ENCODE measurements around the gene CBARP. TPM values are rescaled to one million over a fixed set of nuclear protein-coding genes. Genes with fewer than 3 reads are reported as not detected.

CBARP gene
- total RNA-seq, 4 donors from 2014 or later, result 8.1 to 16.7 (median 13.6) TPM

GRCh38 chr19:1280636-1281568 is 43.1 kb upstream of the CBARP start:
- DNase-seq (ENCODE audit: low spot score in 2 of 2), result no peak
- TF ChIP-seq POLR2A (IDR thresholded peaks at IDR 0.05) (no peak), CTCF (IDR thresholded peaks at IDR 0.05) (no peak)
- intact Hi-C loops (cut with DNase I; ENCODE audit: low total_unique reads), result loop anchor here (10.0 kb wide), 1 partner anchor 74 kb away; a partner anchor contains a TSS
- no peak overlapping the region for H3K4me3 ChIP-seq (ENCODE audit: low read depth, poor library complexity, severe bottlenecking)
- 78 to 81% methylated on average over 36 to 44 of the region's 53 CpGs for WGBS, 2 donors

DNA sequence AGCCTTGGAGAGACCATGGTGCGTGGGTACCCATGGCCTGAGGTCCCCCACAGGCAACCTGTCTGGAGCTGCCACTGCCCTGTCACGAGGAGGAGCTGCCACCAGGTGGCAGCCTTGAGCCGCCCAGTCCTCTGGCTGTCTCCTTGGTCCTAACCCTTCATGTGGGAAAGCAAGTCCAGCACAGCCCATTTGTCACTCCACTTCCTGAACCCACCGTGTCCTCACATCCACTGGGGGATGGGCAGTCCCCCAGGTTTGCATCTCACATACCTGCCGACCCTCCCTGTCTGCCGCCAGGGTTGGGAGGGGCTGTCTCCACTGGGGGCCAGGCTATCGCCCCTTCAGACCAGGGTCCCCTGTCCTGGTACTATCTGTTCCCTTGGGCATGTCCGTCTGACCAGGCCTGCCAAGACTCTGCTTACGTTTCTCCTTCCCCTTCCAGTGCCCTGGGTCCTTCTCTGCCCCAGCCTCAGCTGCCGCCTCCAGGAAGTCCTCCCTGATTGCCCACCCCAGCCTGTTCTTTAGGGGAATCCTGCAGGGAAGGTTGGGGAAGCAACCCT is 42.1 kb upstream of the CBARP start:
- WGBS, 2 donors, result 20 to 48% methylated on average over 4 to 7 of the region's 10 CpGs
- H3K4me3 ChIP-seq (ENCODE audit: low read depth, poor library complexity, severe bottlenecking), result no peak overlapping the region
- peak; percentile 71 to 95 for DNase-seq (ENCODE audit: low spot score in 2 of 2)
- intact Hi-C loops (cut with DNase I; ENCODE audit: low total_unique reads), result loop anchor here (5.0 to 10.0 kb wide), 2 partner anchors 75 to 167 kb away; a partner anchor contains a TSS
- TF ChIP-seq POLR2A (IDR thresholded peaks at IDR 0.05) (no peak), CTCF (IDR thresholded peaks at IDR 0.05) (peak in 1 of 3 donors; percentile 73)

DNA sequence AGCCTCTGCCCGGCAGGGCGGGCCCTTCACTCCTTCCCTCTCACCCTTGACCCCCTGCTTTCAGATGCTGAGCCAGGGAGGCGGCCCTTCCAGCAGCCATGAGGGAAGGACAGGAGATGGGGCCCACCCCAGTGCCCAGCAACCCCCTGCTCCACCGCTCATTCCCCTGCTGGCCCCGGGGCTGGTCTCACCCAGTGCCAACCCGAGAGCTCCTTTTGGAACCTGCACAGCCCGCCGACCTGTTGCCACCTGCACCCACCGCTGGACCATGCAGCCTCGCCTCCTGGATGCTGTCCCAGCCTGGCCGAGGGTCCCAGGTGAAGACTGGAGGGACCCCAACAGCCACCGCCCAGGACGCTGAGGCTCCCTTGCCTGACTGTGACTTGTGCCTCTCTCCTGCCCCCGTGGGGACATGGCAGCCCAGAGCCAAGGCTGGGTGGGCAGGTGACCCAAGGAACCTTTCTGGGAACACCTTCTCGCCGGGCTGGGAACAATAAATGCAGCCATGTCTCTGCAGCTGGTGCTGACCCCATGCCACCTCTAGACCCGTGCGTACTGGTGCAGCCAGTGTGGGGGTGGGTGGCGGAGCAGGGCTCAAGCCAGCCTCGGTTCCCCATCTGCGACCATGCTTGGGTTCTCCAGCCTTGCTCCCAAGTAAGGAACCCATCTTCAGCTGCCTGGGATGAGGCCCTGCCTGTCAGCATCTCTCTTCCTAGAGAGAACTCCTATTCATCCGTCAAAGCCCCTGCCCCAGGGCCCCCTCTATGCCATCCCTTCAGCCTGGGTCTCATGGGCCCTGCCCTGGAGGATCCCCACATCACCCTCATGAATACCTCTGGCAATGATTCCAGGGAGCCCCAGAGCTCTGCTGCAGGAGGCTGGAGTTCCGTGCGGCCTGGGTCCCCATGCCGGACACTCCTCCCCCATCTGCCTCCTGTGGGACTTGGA is 41.2 kb upstream of the CBARP start:
- no peak for TF ChIP-seq CTCF (IDR thresholded peaks at IDR 0.05)
- no peak for TF ChIP-seq POLR2A (IDR thresholded peaks at IDR 0.05)
- no peak overlapping the region for H3K4me3 ChIP-seq (ENCODE audit: low read depth, poor library complexity, severe bottlenecking)
- intact Hi-C loops (cut with DNase I; ENCODE audit: low total_unique reads), result loop anchor here (5.0 kb wide), 1 partner anchor 168 kb away; no protein-coding TSS in a partner anchor
- no peak for DNase-seq (ENCODE audit: low spot score in 2 of 2)
- WGBS, 2 donors, result 84 to 87% methylated on average over 23 to 24 of the region's 25 CpGs

DNA sequence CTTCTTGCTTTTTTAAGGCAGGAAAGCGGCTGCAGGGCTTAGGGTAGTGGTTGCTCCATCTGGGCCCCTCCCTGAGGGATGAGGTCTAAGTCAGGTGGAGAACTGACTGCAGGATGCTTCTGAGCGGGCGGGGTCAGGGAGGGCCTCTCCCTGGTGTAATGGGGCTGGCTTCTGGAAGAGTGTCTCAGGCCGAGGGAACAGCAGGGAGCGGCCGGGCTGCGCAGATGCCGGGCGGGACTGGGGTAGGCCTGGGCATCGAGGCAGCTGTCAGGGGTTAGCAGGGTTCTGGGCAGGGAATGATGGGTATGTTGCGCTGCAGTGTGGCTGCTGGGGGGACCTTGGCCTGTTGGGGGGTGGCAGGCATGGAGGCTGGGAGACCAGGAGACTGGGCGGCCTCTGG is 40.3 kb upstream of the CBARP start:
- H3K4me3 ChIP-seq (ENCODE audit: low read depth, poor library complexity, severe bottlenecking), result no peak overlapping the region
- no peak for DNase-seq (ENCODE audit: low spot score in 2 of 2)
- intact Hi-C loops (cut with DNase I; ENCODE audit: low total_unique reads), result loop anchor here (5.0 kb wide), 1 partner anchor 169 kb away; no protein-coding TSS in a partner anchor
- 75 to 81% methylated on average over 12 of the region's 12 CpGs for WGBS, 2 donors
- TF ChIP-seq POLR2A (IDR thresholded peaks at IDR 0.05), result no peak
- no peak for TF ChIP-seq CTCF (IDR thresholded peaks at IDR 0.05)

DNA sequence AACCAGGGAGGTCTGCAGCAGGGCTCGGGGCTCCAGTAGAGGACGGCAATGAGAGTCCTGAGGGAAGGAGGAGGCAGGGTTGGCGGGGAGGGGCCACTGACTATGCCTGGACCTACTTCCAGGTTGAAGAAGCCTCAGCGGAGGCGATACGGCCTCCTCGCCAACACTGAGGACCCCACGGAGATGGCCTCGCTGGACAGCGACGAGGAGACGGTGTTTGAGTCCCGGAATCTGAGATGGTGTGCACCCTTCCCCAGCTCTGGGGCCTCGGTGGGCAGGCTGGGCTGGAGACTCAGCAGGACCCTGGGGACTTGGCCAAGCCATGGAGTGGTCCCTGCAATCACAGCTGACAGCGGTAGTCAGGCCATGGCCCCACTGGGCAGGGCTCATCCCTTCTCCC is 39.3 kb upstream of the CBARP start:
- intact Hi-C loops (cut with DNase I; ENCODE audit: low total_unique reads), result loop anchor here (5.0 kb wide), 1 partner anchor 170 kb away; no protein-coding TSS in a partner anchor
- no peak for DNase-seq (ENCODE audit: low spot score in 2 of 2)
- H3K4me3 ChIP-seq (ENCODE audit: low read depth, poor library complexity, severe bottlenecking), result no peak overlapping the region
- WGBS, 2 donors, result 88 to 90% methylated on average over 15 of the region's 15 CpGs
- TF ChIP-seq POLR2A (IDR thresholded peaks at IDR 0.05), result no peak
- no peak for TF ChIP-seq CTCF (IDR thresholded peaks at IDR 0.05)
